ENCODE measurements around the gene SH2B3. TPM values are rescaled to one million over a fixed set of nuclear protein-coding genes. Genes with fewer than 3 reads are reported as not detected.
"Not testable (repeated sequence)": the region's sequence is repeated elsewhere in the genome, so short reads cannot be mapped to it uniquely, and the experiment has no call there.

The SH2B3 gene
- 40.6 and 43.3 TPM in 2 replicates for total RNA-seq (2014; rRNA removed; shearing (Covaris generic))
- polyA plus RNA-seq (2014; cell fraction: nucleus; rRNA removed) = 39.9 and 42.6 TPM in 2 replicates

GRCh38 chr12:111405859-111406473, at the start of gene SH2B3:
TSS of gene SH2B3 (plus strand) at chr12:111405923. CDS start at chr12:111418146, 12,223 bp downstream.
- DNase-seq (ENCODE audit: extremely low read depth, low read depth) = no peak

- DNase-seq (ENCODE audit: extremely low read depth, low read depth) = no peak
These were observed 46.4 kb upstream of the SH2B3 start for GRCh38 chr12:111359231-111359913.

- no peak for DNase-seq (ENCODE audit: extremely low read depth, low read depth)
These were observed 45.8 kb upstream of the SH2B3 start for GRCh38 chr12:111359914-111360276.

- no peak for DNase-seq (ENCODE audit: extremely low read depth, low read depth)
These were observed 45.3 kb upstream of the SH2B3 start for GRCh38 chr12:111360325-111360930.

- no peak for DNase-seq (ENCODE audit: extremely low read depth, low read depth)
These were observed 44.5 kb upstream of the SH2B3 start for GRCh38 chr12:111361073-111361716.

GRCh38 chr12:111361717-111362576, 43.8 kb upstream of the SH2B3 start:
- DNase-seq (ENCODE audit: extremely low read depth, low read depth) = no peak

GRCh38 chr12:111362687-111363475, 42.8 kb upstream of the SH2B3 start:
- no peak for DNase-seq (ENCODE audit: extremely low read depth, low read depth)

GRCh38 chr12:111363578-111363977, 42.1 kb upstream of the SH2B3 start:
- DNase-seq (ENCODE audit: extremely low read depth, low read depth) = no peak

GRCh38 chr12:111366075-111366474, 39.6 kb upstream of the SH2B3 start:
- DNase-seq (ENCODE audit: extremely low read depth, low read depth) = no peak

- DNase-seq (ENCODE audit: extremely low read depth, low read depth) = no peak
These were observed 39.1 kb upstream of the SH2B3 start for GRCh38 chr12:111366583-111366982.

- no peak for DNase-seq (ENCODE audit: extremely low read depth, low read depth)
These were observed 38.0 kb upstream of the SH2B3 start for GRCh38 chr12:111367661-111368221.

- no peak for DNase-seq (ENCODE audit: extremely low read depth, low read depth)
These were observed 37.4 kb upstream of the SH2B3 start for GRCh38 chr12:111368291-111368787.

GRCh38 chr12:111368788-111369495, 36.8 kb upstream of the SH2B3 start, which contains the start of gene PHETA1:
TSS of gene PHETA1 (minus strand) at chr12:111369095. CDS start at chr12:111363427, 5,668 bp downstream.
- DNase-seq (ENCODE audit: extremely low read depth, low read depth) = peak; percentile 85

GRCh38 chr12:111369496-111370220, 36.1 kb upstream of the SH2B3 start:
- DNase-seq (ENCODE audit: extremely low read depth, low read depth) = no peak

- DNase-seq (ENCODE audit: extremely low read depth, low read depth) = not testable (repeated sequence)
These were observed 32.5 kb upstream of the SH2B3 start for GRCh38 chr12:111373231-111373630.

GRCh38 chr12:111377440-111377839, 28.3 kb upstream of the SH2B3 start:
- no peak for DNase-seq (ENCODE audit: extremely low read depth, low read depth)

GRCh38 chr12:111379942-111380554, 25.7 kb upstream of the SH2B3 start:
- no peak for DNase-seq (ENCODE audit: extremely low read depth, low read depth)
